A673 (cell line): ENCODE measurements around the gene YIF1A. TPM values are rescaled to one million over a fixed set of nuclear protein-coding genes. Genes with fewer than 3 reads are reported as not detected.

ENCODE experiments used
- BruUV-seq: library from RNA; stranded (reverse); fragments of 400-500 nt; replicated peaks from 2 replicates; lab custom pipeline; 2021; lab: Mats Ljungman, UMichigan
- CTCF ChIA-PET: fragments of 300-600 bp; sonication (Branson Sonifier 250); formaldehyde crosslinking; loops from one replicate; lab custom pipeline; 2022; ENCODE audit warnings: antibody characterized with exemption; lab: Charles Lee
- POLR2A ChIA-PET: fragments of 300-600 bp; sonication (Branson Sonifier 250); formaldehyde crosslinking; loops from one replicate; lab custom pipeline; 2022; ENCODE audit warnings: antibody characterized with exemption; ENCODE audit not compliant: low non-redundant PET; lab: Charles Lee
- DNase-seq: peaks from one replicate; pipeline ENCODE4 v3.0.0-alpha.2; 2015; ENCODE audit warnings: low spot score
- H3K27ac ChIP-seq: fragments of 200-600 bp; sonication (generic); 2 replicates; pipeline ENCODE4 v1.5.1; 2016; ENCODE audit warnings: mixed run types, low read depth, mild to moderate bottlenecking, mixed read lengths, antibody characterized with exemption, low read length; ENCODE audit not compliant: poor library complexity, severe bottlenecking
- H3K27me3 ChIP-seq: fragments of 200-600 bp; sonication (generic); replicated peaks from 2 replicates; pipeline ENCODE4 v1.6.1; 2017; ENCODE audit warnings: mixed run types, low read depth, mild to moderate bottlenecking, mixed read lengths, antibody characterized with exemption, low read length; ENCODE audit not compliant: insufficient read depth, poor library complexity
- H3K36me3 ChIP-seq: fragments of 200-600 bp; sonication (generic); 2 replicates; pipeline ENCODE4 v1.6.1; 2016; ENCODE audit warnings: mixed run types, mild to moderate bottlenecking, mixed read lengths, antibody characterized with exemption, low read length; ENCODE audit not compliant: insufficient read depth, poor library complexity, severe bottlenecking
- H3K4me1 ChIP-seq: fragments of 200-600 bp; sonication (generic); 2 replicates; pipeline ENCODE4 v1.6.1; 2017; ENCODE audit warnings: mixed run types, mild to moderate bottlenecking, mixed read lengths, antibody characterized with exemption, low read length; ENCODE audit not compliant: insufficient read depth, poor library complexity, severe bottlenecking
- H3K4me3 ChIP-seq: fragments of 200-600 bp; sonication (generic); 2 replicates; pipeline ENCODE4 v1.5.1; 2016; ENCODE audit warnings: low read depth, mixed run types, mild to moderate bottlenecking, mixed read lengths, low read length; ENCODE audit not compliant: poor library complexity, severe bottlenecking
- H3K9me3 ChIP-seq: fragments of 200-600 bp; sonication (generic); 2 replicates; pipeline ENCODE4 v1.6.1; 2016; ENCODE audit warnings: mixed run types, low read depth, mild to moderate bottlenecking, mixed read lengths, antibody characterized with exemption, low read length; ENCODE audit not compliant: poor library complexity, severe bottlenecking
- CTCF ChIP-seq: fragments of 300-800, 200-600 bp; sonication (generic); conservative IDR thresholded peaks from 2 replicates; pipeline ENCODE4 v1.5.1; 2017; ENCODE audit warnings: low read depth, mild to moderate bottlenecking, antibody characterized with exemption, low read length, moderate library complexity, mixed read lengths
- EZH2 ChIP-seq: fragments of 200-600 bp; sonication (generic); IDR thresholded peaks from 2 replicates; pipeline ENCODE4 v1.6.1; 2017; ENCODE audit warnings: borderline replicate concordance, low read depth, mild to moderate bottlenecking, mixed read lengths, antibody characterized with exemption, low read length; ENCODE audit not compliant: poor library complexity, severe bottlenecking
- intact Hi-C: fragments of 100-400 bp; cut with micrococcal nuclease; formaldehyde crosslinking; loops from one replicate; pipeline ENCODE4 v1.10.0; 2022; ENCODE audit not compliant: unreplicated experiment
- total RNA-seq: library from RNA; stranded (reverse); gene quantifications from 2 replicates; pipeline ENCODE4 v1.2.3, GENCODE V29; 2021

YIF1A gene
- total RNA-seq, 1 experiment from 2014 or later, result 125 TPM

DNA sequence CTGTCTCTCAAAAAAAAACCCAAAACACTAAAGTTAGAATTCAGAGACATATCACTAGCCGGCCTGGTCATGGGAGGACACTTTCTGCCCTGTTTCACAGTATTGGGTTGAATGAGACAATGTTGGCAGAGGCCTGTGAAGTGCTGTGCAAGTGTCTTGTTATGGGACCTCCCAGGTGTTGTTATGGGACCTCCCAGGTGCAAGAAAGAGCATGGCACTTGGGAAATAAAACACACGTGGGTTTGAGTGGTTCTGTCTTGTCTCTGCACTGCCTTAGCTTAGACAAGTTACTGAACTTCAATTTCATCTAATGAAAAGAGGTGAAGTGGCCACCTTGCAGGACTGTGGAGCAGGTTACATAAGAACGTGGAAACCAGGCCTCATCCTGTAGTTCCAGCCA, 49.4 kb downstream of the YIF1A start:
- no peak for TF ChIP-seq CTCF
- no peak for TF ChIP-seq EZH2
- H3K4me3 ChIP-seq, result no peak overlapping the region
- peaks cover 5% of the 10 kb centered on the region for H3K36me3 ChIP-seq
- no peaks in the 10 kb centered on the region for H3K9me3 ChIP-seq
- intact Hi-C loops, result no loop called here
- ChIA-PET CTCF (no interaction called here), POLR2A (no interaction called here)
- no TSS peak for BruUV-seq
- DNase-seq, result no peak
- no peaks in the 10 kb centered on the region for H3K4me1 ChIP-seq
- H3K27me3 ChIP-seq, result no peaks in the 10 kb centered on the region
- H3K27ac ChIP-seq, result no peak overlapping the region

DNA sequence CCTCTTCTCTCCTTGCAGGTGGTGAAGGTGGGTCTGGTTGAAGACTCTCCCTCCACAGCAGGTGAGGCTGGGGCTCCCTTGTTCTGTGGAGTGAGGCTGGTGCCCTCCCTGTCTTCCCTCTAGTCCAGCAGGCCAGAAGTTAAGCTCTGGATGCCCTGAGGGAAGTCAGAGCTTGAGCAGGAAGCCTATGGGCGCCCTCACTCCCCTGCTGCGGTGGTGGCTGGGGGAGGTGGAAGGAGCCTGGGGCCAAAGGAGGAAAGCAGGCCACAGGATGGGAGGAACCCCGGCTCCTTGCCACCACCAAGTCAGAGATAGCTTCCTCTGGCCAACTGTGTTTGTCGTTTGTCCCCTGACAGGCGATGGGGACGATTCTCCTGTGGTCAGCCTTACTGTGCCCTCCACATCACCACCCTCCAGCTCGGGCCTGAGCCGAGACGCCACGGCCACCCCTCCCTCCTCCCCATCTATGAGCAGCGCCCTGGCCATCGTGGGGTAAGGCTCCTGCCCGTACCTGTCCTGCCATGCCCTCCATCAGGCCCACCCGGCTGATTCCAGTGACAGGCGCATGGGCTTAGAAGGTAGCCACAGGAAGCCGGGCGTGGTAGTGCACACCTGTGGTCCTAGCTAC, 50.0 kb downstream of the YIF1A start:
- no peaks in the 10 kb centered on the region for H3K27me3 ChIP-seq
- POLR2A ChIA-PET, result no interaction called here
- BruUV-seq, result no TSS peak
- no peaks in the 10 kb centered on the region for H3K4me1 ChIP-seq
- H3K9me3 ChIP-seq, result no peaks in the 10 kb centered on the region
- H3K36me3 ChIP-seq, result peaks cover 5% of the 10 kb centered on the region
- DNase-seq, result no peak
- intact Hi-C loops, result no loop called here
- no peak overlapping the region for H3K4me3 ChIP-seq
- CTCF ChIA-PET, result no interaction called here
- no peak overlapping the region for H3K27ac ChIP-seq
- TF ChIP-seq CTCF (no peak), EZH2 (no peak)

GRCh38 chr11:66237867-66238266, 51.1 kb downstream of the YIF1A start:
- ChIA-PET CTCF (no interaction called here), POLR2A (interaction anchor here (0.5 kb wide), 1 partner anchor 119 kb away, joined by 3 read pairs; no protein-coding TSS in a partner anchor)
- Histone ChIP-seq H3K4me1 (no peaks in the 10 kb centered on the region), H3K36me3 (peaks cover 5% of the 10 kb centered on the region), H3K27ac (no peak overlapping the region), H3K4me3 (no peak overlapping the region), H3K9me3 (no peaks in the 10 kb centered on the region), H3K27me3 (no peaks in the 10 kb centered on the region)
- TF ChIP-seq CTCF (no peak), EZH2 (no peak)
- no peak for DNase-seq
- intact Hi-C loops, result no loop called here
- no TSS peak for BruUV-seq
